NT2/D1 (cell line): Measurements from ENCODE around the gene SYN1.

ENCODE experiments used
- SUZ12 ChIP-seq: IDR thresholded peaks from 2 replicates; pipeline ENCODE4 v1.6.1; 2011; ENCODE audit not compliant: insufficient read length, insufficient read depth; ENCODE audit errors: extremely low read depth
- YY1 ChIP-seq: IDR thresholded peaks from 2 replicates; pipeline ENCODE4 v1.6.1; 2011; ENCODE audit not compliant: insufficient read length, insufficient read depth
- ZNF274 ChIP-seq: IDR thresholded peaks from 2 replicates; pipeline ENCODE4 v1.6.1; 2011; ENCODE audit warnings: mild to moderate bottlenecking, low read depth, low read length

- TF ChIP-seq ZNF274 (no peak), SUZ12 (no peak), YY1 (no peak)
Measured at GRCh38 chrX:47561659-47562151, 58.0 kb downstream of the SYN1 start.
